Measurements from ENCODE around the gene PAX8.

- TF ChIP-seq CTCF (IDR thresholded peaks at IDR 0.05), result no peak
- TF ChIP-seq EP300 (IDR thresholded peaks at IDR 0.05), result no peak
Measured at GRCh38 chr2:113258471-113259147, 20.1 kb downstream of the PAX8 start.

All from suprapubic skin (tissue), 3 donors.